ENCODE results near the gene LOC101059915.

Gene LOC101059915

DNA sequence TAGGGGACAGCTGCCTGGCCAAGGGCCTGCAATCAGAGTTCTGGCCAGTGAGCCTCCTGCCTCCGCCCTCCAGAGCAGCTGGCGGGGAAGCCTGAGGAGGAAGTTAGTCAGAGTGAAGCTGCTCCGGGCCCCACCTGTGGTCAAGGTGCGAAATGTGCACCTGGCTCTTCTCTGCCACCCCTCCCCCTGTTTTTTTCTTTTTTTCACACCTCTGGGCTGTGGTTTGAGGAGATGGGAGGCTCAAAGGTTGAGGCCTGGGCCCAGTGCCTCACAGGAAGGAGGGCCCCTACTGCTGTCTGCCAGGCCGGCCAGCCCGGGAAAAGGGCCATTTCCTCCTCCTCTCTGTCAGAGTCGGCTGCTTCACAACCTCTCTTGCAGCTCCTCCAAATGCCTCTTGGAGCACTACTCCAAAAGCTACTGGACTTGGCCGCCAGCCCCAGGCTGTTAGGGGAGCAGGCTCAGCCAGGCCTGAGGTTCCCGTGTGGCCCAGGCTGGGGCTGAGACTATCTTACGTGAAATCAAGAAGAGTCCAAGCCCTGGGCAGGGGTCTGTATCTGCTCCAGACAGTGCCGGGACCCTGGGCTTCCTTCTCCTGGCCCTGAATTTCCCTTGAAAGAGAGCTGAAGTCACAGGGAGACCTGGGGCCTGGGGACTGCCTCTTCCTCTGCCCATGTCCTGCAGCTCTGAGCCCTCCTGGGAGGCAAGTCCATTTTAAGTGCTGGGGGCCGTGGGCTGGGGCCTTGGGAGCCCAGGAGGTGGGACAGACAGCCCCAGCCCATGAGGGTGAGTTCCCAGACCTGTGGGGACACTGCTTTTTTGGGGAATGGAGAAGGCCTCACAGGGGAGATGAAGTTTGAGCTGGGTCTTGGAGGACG lies 44.5 kb upstream of the LOC101059915 start:
- Histone ChIP-seq H3K27ac (ENCODE audit: control insufficient read depth, insufficient read depth, low read length) (no peak overlapping the region), H3K27me3 (ENCODE audit: control insufficient read depth, extremely low read depth, insufficient read depth, low read length) (no peaks in the 10 kb centered on the region), H3K9me3 (ENCODE audit: control insufficient read depth, low read depth, low read length) (no peaks in the 10 kb centered on the region), H3K4me3 (ENCODE audit: control insufficient read depth in 2 of 3, extremely low read depth in 1 of 3, insufficient read depth in 2 of 3, low read depth in 1 of 3, low read length in 3 of 3) (no peak overlapping the region), H3K4me2 (ENCODE audit: control insufficient read depth, extremely low read depth, insufficient read depth, low read depth, low read length) (peak overlapping the region; percentile 5), H4K20me1 (ENCODE audit: control insufficient read depth, extremely low read depth, insufficient read depth, low read length) (no peaks in the 10 kb centered on the region), H2AFZ (ENCODE audit: control insufficient read depth, low read length) (peak overlapping the region; percentile 15), H3K9me1 (ENCODE audit: control insufficient read depth, extremely low read depth, insufficient read depth, low read length) (no peaks in the 10 kb centered on the region), H3K36me3 (ENCODE audit: control insufficient read depth in 2 of 2, extremely low read depth in 1 of 2, insufficient read depth in 2 of 2, low read length in 2 of 2) (no peaks in the 10 kb centered on the region), H3K9ac (ENCODE audit: control insufficient read depth, extremely low read depth, insufficient read depth, low read length) (peak overlapping the region; percentile 28), H3K79me2 (ENCODE audit: control insufficient read depth, insufficient read depth, low read length) (no peaks in the 10 kb centered on the region), H3K4me1 (ENCODE audit: control insufficient read depth, extremely low read depth, insufficient read depth, low read length) (peaks cover 12% of the 10 kb centered on the region)
- DNase-seq (ENCODE audit: low read depth, low spot score) (no peak), FAIRE-seq (no peak)
- TF ChIP-seq EZH2 (IDR thresholded peaks at IDR 0.05; ENCODE audit: low read length), result no peak
- TF ChIP-seq, protein P1, sequence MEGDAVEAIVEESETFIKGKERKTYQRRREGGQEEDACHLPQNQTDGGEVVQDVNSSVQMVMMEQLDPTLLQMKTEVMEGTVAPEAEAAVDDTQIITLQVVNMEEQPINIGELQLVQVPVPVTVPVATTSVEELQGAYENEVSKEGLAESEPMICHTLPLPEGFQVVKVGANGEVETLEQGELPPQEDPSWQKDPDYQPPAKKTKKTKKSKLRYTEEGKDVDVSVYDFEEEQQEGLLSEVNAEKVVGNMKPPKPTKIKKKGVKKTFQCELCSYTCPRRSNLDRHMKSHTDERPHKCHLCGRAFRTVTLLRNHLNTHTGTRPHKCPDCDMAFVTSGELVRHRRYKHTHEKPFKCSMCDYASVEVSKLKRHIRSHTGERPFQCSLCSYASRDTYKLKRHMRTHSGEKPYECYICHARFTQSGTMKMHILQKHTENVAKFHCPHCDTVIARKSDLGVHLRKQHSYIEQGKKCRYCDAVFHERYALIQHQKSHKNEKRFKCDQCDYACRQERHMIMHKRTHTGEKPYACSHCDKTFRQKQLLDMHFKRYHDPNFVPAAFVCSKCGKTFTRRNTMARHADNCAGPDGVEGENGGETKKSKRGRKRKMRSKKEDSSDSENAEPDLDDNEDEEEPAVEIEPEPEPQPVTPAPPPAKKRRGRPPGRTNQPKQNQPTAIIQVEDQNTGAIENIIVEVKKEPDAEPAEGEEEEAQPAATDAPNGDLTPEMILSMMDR (optimal IDR thresholded peaks at IDR 0.05 in 1 of 3, IDR thresholded peaks at IDR 0.05 in 1 of 3, conservative IDR thresholded peaks at IDR 0.05 in 1 of 3; ENCODE audit: extremely low read depth in 1 of 3, insufficient read depth in 2 of 3, low read length in 3 of 3), result peak; percentile 5 to 54 (median 18)
- dilution Hi-C loops (cut with MboI; ENCODE audit: extremely low pct_ligation_motif_present, low sequenced_read_pairs), result no loop called here

DNA sequence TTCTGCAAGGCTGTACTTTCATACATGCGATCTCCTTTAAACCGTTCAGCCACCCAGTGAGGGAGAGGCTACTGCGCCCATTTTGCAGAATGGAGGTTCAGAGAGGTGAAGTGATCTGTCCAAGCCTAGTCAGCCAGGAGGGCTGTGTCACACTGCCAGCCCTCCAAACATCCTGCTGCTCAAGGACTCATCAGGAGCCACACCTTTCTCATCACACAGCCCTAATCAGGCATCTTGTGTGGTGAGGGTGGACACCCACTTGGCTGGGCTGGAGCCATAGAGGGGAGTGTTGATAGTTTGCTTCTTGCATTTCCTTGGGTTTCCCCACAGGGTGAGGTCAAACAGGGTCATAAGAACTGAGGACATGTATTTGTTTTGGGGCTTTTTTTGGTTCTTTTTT lies 43.6 kb upstream of the LOC101059915 start:
- Histone ChIP-seq H2AFZ (ENCODE audit: control insufficient read depth, low read length) (no peak overlapping the region), H3K27me3 (ENCODE audit: control insufficient read depth, extremely low read depth, insufficient read depth, low read length) (no peaks in the 10 kb centered on the region), H3K4me2 (ENCODE audit: control insufficient read depth, extremely low read depth, insufficient read depth, low read depth, low read length) (no peak overlapping the region), H3K9ac (ENCODE audit: control insufficient read depth, extremely low read depth, insufficient read depth, low read length) (no peak overlapping the region), H4K20me1 (ENCODE audit: control insufficient read depth, extremely low read depth, insufficient read depth, low read length) (no peaks in the 10 kb centered on the region), H3K4me1 (ENCODE audit: control insufficient read depth, extremely low read depth, insufficient read depth, low read length) (peaks cover 12% of the 10 kb centered on the region), H3K27ac (ENCODE audit: control insufficient read depth, insufficient read depth, low read length) (no peak overlapping the region), H3K4me3 (ENCODE audit: control insufficient read depth in 2 of 3, extremely low read depth in 1 of 3, insufficient read depth in 2 of 3, low read depth in 1 of 3, low read length in 3 of 3) (no peak overlapping the region), H3K9me3 (ENCODE audit: control insufficient read depth, low read depth, low read length) (no peaks in the 10 kb centered on the region), H3K79me2 (ENCODE audit: control insufficient read depth, insufficient read depth, low read length) (no peaks in the 10 kb centered on the region), H3K36me3 (ENCODE audit: control insufficient read depth in 2 of 2, extremely low read depth in 1 of 2, insufficient read depth in 2 of 2, low read length in 2 of 2) (no peaks in the 10 kb centered on the region), H3K9me1 (ENCODE audit: control insufficient read depth, extremely low read depth, insufficient read depth, low read length) (no peaks in the 10 kb centered on the region)
- TF ChIP-seq EZH2 (IDR thresholded peaks at IDR 0.05; ENCODE audit: low read length), result no peak
- TF ChIP-seq, protein P1 (optimal IDR thresholded peaks at IDR 0.05 in 1 of 3, IDR thresholded peaks at IDR 0.05 in 1 of 3, conservative IDR thresholded peaks at IDR 0.05 in 1 of 3; ENCODE audit: extremely low read depth in 1 of 3, insufficient read depth in 2 of 3, low read length in 3 of 3), result no peak
- DNase-seq (ENCODE audit: low read depth, low spot score), result no peak
- FAIRE-seq, result no peak
- dilution Hi-C loops (cut with MboI; ENCODE audit: extremely low pct_ligation_motif_present, low sequenced_read_pairs), result no loop called here
